Stimulated activated CD8-positive, alpha-beta memory T cell treated with anti-CD3 and anti-CD28 coated beads, Interleukin-7, amount 100 ng/mL, for 4 hours (primary cell): ENCODE measurements around the gene TULP3.

ENCODE experiments used
- DNase-seq, 2 donors: peaks; one replicate each; pipeline ENCODE4 v3.0.0-alpha.2; 2020; ENCODE audit warnings: low read depth in 2 of 2

Gene TULP3

DNA sequence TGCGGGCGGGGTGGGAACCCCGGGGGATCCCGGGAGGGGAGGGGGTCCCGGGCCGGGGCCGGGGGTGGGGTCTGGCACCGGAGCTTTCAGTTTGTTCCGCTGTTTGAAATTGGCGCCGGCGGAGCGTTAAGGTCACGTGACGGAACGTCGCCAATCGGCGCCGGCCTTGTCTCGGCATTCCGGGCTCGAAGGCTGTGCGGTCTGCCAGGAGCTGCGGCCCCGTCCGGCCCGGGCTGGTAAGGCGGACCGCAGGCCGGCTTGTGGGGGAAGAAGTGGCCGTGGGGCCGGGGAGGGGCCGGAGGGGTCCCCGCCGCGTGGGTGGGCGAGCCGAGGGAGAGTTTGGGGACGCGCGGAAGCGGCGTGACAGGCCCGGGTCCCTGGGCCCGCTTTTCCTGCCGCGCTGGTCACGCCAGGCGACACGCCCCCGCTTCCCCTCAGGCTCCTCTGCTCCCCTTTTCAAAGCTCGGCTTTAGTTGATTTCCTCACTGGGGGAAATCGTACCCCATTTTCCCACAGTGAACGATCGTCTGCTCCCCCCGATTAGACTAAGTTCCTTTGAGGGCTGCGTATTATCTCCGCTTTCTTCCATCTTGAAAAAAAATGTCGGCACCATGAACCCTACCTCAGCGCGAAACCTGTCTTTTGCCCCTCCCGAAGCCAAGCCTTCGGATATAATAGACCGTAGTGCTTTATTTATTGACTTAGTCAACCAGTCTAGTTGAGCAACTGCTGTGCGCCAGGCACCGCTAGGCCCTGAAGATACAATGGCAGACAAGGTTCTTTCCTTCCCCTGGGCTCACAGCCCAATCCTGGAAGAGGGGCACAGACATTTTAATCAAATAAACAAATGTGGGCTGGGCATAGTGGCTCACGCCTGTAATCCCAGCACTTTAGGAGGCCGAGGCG lies 13.4 kb upstream of the TULP3 start, which contains the start of the genes FOXM1 and RHNO1:
TSS of gene FOXM1 (minus strand) at position 128 of the 906 bp plus-strand sequence. CDS start 2,696 bp downstream, outside the sequence.
TSS of gene RHNO1 (plus strand) at position 177 of the 906 bp plus-strand sequence. CDS start 8,144 bp downstream, outside the sequence.
- DNase-seq = peak; percentile 75 to 77

DNA sequence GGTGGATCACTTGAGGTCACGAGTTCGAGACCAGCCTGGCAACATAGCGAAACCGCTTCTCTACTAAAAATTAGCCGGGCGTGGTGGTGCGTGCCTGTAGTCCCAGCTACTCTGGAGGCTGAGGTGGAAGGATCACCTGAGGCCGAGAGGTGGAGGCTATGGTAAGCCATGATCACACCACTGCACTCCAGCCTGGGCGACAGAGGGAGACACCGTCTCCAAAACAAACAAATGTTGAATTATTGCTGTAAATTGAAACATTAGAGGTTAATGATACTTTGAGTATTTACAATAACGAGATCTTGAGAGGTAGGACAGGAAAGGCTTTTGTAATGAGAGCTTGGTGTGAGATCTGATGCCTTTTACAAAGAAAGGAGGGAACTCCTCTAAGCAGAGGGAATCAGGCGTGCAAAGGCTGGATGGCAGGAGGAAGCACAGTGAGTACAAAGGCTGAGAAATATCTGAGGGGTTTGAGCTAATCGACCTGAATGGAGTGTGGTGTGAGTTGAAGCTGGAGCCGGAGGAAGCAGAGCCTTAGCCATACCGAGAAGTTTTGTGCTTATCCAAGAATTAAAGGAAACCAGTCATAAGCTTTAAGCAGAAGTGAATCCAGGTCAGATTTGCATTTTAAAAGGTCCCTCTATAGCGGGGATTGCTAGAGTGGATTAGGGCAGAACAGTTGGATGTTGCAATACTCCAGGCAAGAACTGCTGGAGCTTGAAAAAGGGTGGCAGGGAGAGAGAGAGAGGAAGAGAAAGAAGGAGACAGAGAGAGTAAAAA lies 12.5 kb upstream of the TULP3 start:
- DNase-seq = no peak

DNA sequence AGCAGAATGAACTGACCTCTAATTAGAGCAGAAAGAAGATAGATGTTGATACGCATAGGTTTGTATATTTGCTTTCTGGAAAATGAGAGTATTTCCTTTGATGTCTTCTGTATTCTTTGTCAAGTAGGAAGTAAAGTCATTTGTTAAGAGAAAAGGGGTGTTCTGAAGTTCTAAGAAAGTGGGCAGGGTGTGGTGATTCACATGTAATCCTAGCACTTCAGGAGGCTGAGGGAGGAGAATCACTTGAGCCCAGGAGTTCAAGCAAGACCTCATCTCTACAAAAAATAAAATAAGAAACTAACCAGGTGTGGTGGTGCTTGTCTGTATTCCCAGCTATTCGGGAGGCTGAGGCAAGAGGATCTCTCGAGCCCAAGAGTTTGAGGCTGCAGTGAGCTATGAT lies 10.8 kb upstream of the TULP3 start:
- no peak for DNase-seq

DNA sequence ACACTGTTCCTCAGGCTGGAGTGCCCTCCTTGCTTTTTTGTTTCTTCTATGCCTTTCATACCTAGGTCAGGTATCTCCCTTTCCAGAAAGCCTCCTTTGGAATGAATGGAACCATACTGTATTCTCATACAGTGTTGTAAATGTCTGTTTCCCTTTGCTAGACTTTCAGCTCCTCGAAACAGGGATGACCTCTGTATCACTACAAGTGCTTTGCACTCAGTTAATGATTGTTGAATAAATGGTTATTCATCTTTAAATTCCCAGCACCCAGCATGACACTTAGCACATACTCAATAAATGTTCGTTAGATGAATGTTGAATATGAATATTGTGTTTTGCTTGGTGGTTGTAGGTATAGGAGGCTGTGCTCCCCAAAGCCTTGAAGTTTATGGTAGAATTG lies 5.9 kb upstream of the TULP3 start:
- no peak for DNase-seq

DNA sequence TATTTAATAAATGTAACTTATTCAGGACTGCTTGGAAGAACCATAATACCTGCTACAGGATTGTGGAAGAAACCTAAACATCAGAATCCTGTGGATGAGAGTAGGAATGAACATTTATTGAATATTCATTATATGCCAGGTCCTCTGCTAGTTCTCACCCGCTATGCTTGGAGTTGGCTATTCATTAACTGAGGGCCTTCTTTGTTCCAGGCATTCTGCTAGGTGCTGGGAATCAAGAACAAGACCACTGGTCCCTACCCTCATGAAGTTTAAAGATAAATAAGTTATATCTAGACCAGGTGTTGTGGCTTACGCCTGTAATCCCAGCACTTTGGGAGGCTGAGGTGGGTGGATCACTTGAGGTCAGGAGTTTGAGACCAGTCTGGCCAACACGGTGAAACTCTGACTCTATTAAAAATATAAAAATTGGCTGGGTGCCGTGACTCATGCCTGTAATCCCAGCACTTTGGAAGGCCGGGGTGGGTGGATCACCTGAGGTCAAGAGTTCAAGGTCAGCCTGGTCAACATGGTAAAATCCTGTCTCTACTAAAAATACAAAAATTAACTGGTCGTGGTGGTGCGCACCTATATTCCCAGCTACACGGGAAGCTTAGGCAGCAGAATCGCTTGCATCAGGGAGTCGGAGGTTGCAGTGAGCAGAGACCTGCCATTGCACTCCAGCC lies 3.8 kb upstream of the TULP3 start:
- no peak for DNase-seq

DNA sequence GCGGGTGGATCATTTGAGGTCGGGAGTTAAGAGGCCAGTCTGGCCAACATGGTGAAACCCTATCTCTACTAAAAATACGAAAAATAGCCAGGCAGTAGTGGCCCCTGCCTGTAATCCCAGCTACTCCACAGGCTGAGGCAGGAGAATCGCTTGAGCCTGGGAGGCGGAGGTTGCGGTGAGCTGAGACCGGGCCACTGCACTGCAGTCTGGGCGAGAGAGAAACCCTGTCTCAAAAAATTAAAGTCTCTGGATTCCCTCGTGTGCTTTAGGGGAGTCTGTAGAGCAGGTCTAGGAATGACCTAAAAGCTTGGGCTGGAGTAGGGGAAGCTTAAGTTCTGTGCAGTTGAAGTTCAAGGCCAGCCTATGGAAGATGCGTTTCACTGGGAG lies 697 bp upstream of the TULP3 start:
- no peak for DNase-seq

DNA sequence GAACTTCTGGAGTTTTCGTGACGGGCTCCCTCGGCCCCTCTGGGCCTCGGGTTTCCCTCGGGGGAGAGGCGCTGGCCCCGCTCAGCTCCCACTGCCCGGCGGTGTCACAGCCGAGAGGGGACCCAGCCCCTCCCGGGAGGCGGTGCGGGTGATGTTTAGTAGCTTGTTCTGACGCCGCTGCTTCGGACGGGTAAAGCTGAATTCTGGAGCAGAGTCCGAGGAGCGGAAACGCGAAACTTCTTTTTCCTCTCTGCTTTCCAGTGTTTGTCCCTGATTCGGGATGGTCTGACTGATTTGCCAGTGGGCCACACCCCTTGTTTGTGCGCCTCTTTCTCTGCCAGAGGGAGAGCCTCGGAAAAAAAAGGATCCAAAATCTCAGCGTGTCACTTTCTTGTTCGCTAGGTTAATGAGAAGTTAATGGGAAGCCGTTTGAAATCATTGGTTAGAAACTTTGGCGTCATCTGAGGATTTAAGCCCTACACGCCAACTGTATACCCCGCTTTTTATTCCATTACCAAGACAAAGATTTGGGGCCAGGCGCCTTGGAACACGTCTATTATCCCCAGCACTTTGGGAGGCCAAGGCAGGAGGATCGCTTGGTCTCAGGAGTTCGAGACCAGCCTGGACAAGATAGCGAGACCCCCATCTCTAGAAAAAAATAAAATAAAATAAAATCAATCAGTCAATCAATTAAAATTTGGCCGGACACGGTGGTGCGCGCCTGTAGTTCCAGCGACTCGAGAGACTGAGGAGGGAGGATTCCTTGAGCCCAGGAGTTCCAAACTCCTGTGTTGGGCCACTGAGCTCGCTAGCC lies 756 bp downstream of the TULP3 start:
- DNase-seq = peak in 1 of 2 donors; percentile 31

DNA sequence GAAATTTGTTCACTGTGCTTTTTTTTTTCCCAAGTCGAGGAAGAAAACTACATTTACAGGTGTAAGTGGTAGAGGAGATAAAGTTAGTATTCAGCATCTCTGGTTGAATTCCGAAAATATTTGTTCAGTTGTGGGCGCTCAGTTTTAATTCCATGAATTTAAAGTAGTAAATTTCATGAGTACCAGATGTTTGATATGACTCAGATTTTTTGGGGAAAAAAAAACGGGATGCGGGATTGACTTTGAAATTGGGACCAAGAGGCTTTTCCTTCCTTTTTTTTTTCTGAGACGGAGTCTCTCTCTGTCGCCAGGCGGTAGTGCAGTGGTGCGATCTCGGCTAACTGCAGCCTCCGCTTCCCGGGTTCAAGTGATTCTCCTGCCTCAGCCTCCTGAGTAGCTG lies 1.6 kb downstream of the TULP3 start:
- no peak for DNase-seq

DNA sequence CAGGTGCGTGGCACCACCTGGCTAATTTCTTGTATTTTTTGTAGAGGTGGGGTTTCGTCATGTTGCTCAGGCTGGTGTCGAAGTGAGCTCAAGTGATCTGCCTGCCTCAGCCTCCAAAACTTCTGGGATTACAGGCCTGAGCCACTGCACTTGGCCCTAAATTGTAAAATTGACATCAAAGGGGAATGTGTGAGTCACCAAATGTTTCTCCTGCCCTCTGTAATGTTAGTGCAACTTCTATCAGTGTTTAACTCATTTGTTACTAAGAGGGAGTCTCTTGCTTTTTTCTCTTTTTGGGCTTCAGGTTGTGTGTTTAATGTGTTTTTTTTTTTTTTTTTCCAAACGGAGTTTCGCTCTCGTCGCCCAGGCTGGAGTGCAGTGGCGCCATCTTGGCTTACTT lies 2.3 kb downstream of the TULP3 start:
- no peak for DNase-seq

DNA sequence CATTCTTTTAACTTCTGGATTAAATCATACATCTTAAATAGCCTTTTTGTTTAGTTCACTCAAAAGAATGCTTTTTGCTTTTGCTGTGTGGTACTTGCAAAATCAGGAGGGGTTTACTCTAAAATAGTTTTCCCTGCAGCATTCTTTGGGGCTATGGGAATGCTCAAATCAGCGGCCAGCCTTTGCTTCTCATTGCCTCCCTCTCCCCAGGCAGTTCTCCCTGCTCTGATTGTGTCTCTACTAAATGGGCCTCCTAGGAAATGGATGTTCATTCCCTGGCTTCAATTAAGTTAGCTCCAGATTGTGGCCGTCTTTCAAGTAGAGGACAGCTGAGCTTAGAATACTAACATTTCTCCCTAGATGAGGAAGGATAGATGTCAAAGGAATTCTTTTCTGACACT lies 4.4 kb downstream of the TULP3 start:
- DNase-seq = no peak

DNA sequence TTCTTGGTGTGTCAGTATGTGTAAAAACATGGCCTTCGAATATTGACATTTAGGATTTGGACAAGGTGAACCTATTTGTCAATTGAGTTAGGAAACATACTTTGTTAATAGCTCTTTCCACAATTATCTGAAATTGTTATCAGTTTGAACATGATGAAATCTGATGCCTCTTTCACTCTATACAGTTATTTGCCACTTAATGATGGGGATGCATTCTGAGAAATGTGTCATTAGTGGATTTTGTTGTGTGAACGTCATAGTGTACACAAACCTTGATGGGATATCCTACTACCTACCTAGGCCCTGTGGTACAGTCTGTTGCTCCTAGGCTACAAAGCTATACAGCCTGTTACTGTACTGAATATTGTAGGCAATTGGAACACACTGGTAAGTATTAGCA lies 4.8 kb downstream of the TULP3 start:
- no peak for DNase-seq

DNA sequence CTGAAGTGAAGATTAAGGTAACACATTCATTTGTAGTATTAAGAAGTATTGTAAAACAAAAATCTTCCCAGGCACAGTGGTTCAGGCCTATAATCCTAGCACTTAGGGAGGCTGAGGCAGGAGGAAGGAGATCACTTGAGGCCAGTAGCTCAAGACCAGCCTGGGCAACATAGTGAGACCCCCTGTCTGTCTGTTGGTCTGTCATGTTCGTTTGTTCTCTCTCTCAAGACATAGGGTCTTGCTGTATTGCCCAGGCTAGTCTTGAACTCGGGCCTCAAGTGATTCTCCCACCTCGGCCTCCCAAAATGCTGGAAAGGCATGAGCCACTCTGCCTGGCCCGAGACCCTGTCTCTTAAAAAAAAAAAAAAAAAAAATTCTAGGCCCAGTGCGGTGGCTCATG lies 6.7 kb downstream of the TULP3 start:
- DNase-seq = no peak

DNA sequence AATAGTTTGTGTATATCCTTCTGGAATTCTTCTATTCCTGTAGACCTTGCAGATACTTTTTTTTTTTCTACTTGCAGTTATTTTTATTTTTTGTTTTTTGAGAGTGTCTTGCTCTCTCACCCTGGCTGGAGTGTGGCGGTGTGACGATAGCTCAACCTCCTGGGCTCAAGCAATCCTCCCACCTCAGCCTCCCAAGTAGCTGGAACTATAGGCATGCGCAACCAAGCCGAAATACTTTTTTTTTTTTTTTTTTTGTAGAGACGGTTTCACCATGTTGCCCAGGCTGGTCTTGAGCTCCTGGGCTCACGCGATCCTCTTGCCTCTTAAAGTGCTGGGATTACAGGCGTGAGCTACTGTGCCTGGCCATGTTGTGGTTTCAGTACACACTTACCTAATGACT lies 10.0 kb downstream of the TULP3 start:
- DNase-seq = no peak

DNA sequence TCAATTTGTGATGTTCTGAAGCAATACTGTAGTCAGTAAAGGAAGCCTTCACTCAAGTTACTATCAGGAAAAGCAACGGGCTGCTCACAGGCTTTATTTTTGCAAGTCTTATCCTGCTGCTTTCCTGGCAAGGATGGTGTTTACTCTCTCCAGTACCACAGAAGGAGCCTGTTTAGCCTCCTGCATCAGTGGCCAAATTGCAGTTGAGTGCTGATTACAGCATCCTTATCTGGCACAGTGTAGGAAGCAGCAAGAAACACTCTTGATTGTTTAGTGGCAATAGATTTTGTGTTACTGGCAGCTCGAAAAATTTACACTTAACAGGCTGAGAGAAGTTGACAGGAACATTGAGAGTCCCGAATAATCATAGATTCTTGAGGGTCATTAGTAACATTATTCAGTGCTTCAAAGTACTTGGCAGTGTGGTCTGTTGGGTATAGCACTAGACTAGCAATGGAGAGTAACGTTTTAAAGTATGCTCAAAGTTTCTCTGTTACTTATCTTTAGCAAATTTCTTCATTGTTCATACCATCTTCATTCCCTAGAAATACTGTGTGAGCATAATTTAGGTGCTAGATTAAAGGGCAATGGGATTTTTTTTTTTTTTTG lies 11.7 kb downstream of the TULP3 start:
- DNase-seq = no peak

DNA sequence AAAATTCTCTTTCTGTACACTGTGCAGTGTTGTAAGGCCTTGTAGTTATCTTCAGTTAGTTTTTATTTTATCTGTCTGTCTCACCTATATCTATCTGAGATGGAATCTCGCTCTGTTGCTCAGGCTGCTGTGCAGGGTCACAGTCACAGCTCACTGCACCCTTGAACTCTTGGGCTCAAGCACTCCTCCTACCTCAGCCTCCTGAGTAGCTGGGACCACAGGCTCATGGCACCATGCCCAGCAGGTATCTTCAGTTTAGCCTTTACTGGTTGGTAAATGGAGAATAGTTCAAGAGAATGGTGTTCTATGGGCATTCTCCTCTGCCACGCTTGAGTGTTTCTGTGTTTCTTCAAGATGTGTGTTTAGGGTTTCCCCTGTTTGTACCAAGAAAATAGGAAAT lies 13.6 kb downstream of the TULP3 start:
- no peak for DNase-seq

DNA sequence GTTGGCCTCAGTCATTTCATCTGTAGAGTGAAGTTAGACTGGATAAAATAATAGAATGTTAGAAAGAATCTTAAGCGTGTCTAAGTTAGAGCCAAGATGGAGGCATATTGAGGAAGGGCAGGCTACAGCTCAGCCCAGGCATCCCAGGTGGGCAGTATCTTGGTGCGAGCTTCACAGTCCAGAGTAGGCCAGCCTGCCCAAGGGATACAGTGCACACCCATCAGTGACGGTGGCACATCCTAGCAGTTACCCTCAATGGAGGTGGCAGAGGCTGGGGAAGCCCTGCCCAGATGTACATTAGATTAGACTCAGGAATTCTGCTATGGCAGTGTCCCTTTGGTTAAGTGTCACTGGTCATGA lies 21.5 kb downstream of the TULP3 start:
- no peak for DNase-seq

DNA sequence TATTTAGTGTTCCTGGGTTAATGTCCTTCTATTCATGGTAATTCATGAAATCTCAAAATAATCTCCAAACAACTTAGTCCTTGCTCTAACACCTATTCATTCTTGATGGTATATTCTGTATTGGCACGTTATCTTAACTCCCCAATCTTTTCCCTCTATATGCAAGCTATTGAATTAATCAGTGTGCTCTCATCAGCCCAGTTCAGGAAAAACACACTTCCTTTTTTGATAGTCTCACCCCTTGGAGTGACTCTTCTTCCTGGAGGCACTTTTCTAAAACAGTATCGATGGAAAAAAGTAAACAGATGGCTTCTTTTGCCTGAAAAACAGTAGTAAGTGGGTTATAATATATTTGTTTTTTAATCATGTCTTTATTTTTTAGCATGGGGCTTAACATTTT lies 28.6 kb downstream of the TULP3 start:
- DNase-seq = no peak

DNA sequence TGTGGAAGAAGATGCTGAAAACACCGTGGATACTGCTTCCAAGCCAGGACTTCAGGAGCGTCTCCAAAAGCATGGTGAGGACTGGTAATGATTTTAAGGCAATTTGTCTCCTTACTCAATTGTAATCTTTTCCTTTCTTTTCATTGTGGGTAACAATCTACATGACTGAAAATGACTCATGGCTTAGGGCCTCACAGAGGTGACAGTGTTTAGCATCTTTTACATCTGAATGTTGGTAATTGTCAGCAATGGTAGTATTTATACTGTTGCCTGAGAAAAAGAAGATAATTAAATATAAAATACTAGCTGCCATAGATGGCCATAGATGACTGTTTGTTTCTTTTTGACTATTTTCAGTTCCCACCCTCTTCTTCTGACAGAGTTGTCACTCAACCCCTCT lies 31.6 kb downstream of the TULP3 start:
- no peak for DNase-seq

DNA sequence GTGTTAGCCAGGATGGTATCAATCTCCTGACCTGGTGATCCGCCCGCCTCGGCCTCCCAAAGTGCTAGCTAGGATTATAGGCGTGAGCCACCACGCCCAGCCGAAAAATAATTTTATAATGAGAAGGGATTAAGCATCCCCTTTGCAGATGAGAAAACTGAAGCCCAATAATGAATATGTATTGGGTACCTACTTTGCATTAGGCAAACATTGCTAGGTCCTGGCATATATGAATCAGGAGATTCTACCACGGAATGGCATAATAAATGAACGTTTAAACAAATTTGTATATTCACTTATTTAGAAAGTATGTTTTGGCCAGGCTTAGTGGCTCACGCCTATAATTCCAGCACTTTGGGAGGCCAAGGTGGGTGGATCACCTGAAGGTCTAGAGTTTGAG lies 32.4 kb downstream of the TULP3 start:
- no peak for DNase-seq

DNA sequence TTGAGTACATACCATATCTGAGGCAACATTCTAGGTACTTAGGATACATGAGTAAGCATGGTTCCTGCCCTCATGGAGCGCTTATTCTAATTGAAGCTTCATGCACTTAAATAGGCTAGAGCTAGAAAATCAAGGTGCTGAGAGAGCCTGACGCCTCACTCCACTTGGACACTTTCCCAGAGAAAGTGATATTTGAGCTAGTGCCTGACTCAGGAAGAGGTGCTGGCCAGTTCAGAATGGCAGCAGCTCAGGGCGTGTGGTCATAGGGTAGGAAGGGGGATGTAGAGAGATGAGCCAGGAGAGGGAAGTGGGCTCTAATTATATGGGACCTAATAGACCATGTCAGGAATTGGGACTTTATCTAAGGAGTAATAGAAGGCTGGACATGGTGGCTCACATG lies 33.3 kb downstream of the TULP3 start:
- no peak for DNase-seq
